ENCODE results near the gene ABCC1. TPM values are rescaled to one million over a fixed set of nuclear protein-coding genes. Genes with fewer than 3 reads are reported as not detected.

The ABCC1 gene
- total RNA-seq, 2 donors from 2014 or later: 33.4 to 87.7 TPM

DNA sequence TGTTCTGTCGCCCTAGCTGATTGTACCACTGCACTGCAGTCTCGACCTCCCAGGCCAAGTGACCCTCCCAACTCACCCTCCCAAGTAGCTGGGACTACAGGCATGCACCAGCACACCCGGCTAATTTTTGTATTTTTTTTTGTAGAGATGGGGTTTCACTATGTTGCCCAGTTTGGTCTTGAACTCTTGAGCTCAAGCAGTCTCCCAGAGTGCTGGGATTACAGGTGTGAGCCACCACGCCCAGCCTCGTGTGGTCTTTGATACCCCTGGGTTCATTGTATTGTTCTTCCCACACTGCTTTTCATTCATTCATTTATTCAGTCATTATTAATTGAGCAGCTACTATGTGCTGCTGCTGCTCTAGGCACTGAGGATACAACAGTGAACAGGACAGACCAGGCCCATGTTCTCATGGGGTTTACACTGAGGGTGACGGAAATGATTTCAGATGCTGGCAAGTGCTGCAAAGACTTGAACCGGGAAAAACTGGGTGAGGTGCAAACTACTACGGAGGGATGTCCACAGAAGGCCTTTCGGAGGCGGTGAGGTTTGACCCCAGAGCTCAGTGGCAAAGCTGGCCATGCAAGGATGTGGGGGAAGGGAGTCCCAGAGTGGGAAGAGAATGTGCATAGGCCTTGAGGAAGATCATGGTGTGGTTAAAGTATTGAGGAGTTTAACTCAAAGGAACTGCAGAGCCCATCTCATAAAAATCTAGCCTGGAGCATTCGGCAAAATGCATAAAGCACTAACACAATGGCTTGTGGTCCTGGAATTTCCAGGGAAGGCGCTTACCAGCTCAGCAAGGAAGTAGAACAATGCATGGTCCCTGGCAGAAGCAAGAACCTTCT, 10.9 kb downstream of the ABCC1 start:
- WGBS: 76% methylated on average over 12 of the region's 12 CpGs
- DNase-seq (ENCODE audit: low spot score): no peak
- H3K27ac ChIP-seq: no peak overlapping the region
- no peaks in the 10 kb centered on the region for H3K27me3 ChIP-seq (replicated peaks; ENCODE audit: insufficient read depth)
- H3K4me1 ChIP-seq (replicated peaks): no peaks in the 10 kb centered on the region
- H3K9me3 ChIP-seq: no peaks in the 10 kb centered on the region
- intact Hi-C loops (cut with DNase I): no loop called here
- TF ChIP-seq, protein P1, sequence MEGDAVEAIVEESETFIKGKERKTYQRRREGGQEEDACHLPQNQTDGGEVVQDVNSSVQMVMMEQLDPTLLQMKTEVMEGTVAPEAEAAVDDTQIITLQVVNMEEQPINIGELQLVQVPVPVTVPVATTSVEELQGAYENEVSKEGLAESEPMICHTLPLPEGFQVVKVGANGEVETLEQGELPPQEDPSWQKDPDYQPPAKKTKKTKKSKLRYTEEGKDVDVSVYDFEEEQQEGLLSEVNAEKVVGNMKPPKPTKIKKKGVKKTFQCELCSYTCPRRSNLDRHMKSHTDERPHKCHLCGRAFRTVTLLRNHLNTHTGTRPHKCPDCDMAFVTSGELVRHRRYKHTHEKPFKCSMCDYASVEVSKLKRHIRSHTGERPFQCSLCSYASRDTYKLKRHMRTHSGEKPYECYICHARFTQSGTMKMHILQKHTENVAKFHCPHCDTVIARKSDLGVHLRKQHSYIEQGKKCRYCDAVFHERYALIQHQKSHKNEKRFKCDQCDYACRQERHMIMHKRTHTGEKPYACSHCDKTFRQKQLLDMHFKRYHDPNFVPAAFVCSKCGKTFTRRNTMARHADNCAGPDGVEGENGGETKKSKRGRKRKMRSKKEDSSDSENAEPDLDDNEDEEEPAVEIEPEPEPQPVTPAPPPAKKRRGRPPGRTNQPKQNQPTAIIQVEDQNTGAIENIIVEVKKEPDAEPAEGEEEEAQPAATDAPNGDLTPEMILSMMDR (IDR thresholded peaks at IDR 0.05): no peak
- no peak for TF ChIP-seq POLR2A (IDR thresholded peaks at IDR 0.05)
- TF ChIP-seq POLR2AphosphoS5 (IDR thresholded peaks at IDR 0.05): no peak
- no peaks in the 10 kb centered on the region for H3K36me3 ChIP-seq
- H3K4me3 ChIP-seq: no peak overlapping the region

DNA sequence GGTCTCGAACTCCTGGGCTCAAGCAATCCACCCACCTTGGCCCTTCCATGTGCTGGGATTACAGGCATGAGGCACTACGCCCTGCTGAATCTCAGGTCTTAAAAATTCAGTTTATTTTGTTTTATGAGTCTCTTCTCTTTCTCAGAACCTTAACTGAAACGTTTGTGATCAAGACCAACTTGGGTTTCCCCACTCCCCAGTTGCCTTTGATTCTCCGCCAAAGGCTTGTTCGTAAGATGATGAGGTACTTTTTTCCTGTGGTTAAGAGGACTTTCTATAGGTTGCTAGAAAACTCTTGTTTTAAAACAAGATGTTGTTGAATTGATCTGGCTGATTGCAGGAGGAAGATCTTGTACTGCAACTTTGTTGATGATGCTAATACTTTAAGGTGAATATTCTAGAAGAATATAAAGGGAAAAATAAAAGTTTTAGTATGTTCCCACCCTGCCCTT, 11.7 kb downstream of the ABCC1 start:
- Histone ChIP-seq H3K27ac (no peak overlapping the region), H3K27me3 (replicated peaks; ENCODE audit: insufficient read depth) (no peaks in the 10 kb centered on the region), H3K4me3 (no peak overlapping the region), H3K36me3 (no peaks in the 10 kb centered on the region), H3K9me3 (no peaks in the 10 kb centered on the region), H3K4me1 (replicated peaks) (no peaks in the 10 kb centered on the region)
- DNase-seq (ENCODE audit: low spot score): no peak
- TF ChIP-seq POLR2A (IDR thresholded peaks at IDR 0.05): no peak
- TF ChIP-seq, protein P1 (IDR thresholded peaks at IDR 0.05): no peak
- TF ChIP-seq POLR2AphosphoS5 (IDR thresholded peaks at IDR 0.05): no peak
- 18% methylated on average over 5 of the region's 5 CpGs for WGBS
- intact Hi-C loops (cut with DNase I): no loop called here

DNA sequence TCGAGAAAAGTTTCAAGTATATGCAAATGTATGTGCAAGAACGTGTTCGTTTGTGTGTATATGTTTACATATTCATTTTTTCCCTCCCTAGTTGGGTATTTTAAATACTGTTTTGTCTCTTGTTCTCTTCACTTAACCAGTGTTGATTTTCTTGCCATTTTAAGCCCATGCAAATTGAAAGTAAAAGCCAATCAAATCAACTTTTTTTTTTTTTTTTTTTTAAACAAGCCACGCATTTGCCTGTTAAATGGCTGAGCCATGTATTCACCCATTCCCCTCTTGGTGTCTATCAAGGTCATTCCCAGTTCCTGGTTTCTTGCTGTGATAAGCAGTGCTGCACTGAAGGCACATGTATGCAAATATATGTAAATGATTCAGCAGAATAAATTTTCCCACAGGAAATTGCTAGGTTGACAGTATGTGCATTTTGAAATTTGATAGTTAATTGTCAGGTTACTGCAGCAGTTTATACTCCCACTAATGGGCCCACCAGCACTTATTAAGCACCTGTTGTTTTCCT, 12.2 kb downstream of the ABCC1 start:
- H3K36me3 ChIP-seq: no peaks in the 10 kb centered on the region
- 51% methylated on average over 4 of the region's 4 CpGs for WGBS
- no peaks in the 10 kb centered on the region for H3K27me3 ChIP-seq (replicated peaks; ENCODE audit: insufficient read depth)
- no peaks in the 10 kb centered on the region for H3K9me3 ChIP-seq
- no peak for TF ChIP-seq POLR2AphosphoS5 (IDR thresholded peaks at IDR 0.05)
- no peak for TF ChIP-seq POLR2A (IDR thresholded peaks at IDR 0.05)
- TF ChIP-seq, protein P1 (IDR thresholded peaks at IDR 0.05): no peak
- no peak overlapping the region for H3K27ac ChIP-seq
- no peak for DNase-seq (ENCODE audit: low spot score)
- intact Hi-C loops (cut with DNase I): no loop called here
- H3K4me3 ChIP-seq: no peak overlapping the region
- peaks cover under 1% of the 10 kb centered on the region for H3K4me1 ChIP-seq (replicated peaks)

DNA sequence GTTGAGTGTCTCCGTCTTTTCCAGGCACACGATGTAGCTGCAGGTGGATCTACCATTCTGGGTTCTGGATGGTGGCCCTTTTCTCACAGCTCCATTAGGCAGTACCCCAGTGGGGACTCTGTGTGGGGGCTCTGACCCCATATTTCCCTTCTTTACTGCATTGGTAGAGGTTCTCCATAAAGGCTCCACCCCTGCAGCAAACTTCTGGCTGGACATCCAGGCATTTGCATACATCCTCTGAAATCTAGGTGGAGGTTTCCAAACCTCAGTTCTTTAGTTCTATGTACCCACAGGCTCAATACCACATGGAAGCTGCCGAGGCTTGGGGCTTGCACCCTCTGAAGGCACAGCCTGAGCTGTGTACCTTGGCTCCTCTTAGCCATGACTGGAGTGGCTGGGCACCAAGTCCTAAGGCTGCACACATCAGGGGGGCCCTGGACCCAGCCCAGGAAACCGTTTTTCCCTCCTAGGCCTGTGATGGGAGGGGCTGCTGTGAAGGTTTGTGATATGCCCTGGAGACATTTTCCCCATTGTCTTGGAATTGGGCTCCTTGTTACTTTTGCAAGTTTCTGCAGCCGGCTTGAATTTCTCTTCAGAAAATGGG, 14.0 kb downstream of the ABCC1 start:
- Histone ChIP-seq H3K27ac (no peak overlapping the region), H3K36me3 (no peaks in the 10 kb centered on the region), H3K4me3 (no peak overlapping the region), H3K9me3 (no peaks in the 10 kb centered on the region), H3K27me3 (replicated peaks; ENCODE audit: insufficient read depth) (no peaks in the 10 kb centered on the region), H3K4me1 (replicated peaks) (peaks cover 3% of the 10 kb centered on the region)
- no peak for TF ChIP-seq POLR2AphosphoS5 (IDR thresholded peaks at IDR 0.05)
- TF ChIP-seq, protein P1 (IDR thresholded peaks at IDR 0.05): no peak
- no peak for TF ChIP-seq POLR2A (IDR thresholded peaks at IDR 0.05)
- intact Hi-C loops (cut with DNase I): no loop called here
- DNase-seq (ENCODE audit: low spot score): no peak
- WGBS: 54% methylated on average over 5 of the region's 5 CpGs
